Measurements from ENCODE around the gene SNRPD3. TPM values are rescaled to one million over a fixed set of nuclear protein-coding genes. Genes with fewer than 3 reads are reported as not detected.

The SNRPD3 gene
- total RNA-seq, 1 donor from 2014 or later: 78.8 TPM

DNA sequence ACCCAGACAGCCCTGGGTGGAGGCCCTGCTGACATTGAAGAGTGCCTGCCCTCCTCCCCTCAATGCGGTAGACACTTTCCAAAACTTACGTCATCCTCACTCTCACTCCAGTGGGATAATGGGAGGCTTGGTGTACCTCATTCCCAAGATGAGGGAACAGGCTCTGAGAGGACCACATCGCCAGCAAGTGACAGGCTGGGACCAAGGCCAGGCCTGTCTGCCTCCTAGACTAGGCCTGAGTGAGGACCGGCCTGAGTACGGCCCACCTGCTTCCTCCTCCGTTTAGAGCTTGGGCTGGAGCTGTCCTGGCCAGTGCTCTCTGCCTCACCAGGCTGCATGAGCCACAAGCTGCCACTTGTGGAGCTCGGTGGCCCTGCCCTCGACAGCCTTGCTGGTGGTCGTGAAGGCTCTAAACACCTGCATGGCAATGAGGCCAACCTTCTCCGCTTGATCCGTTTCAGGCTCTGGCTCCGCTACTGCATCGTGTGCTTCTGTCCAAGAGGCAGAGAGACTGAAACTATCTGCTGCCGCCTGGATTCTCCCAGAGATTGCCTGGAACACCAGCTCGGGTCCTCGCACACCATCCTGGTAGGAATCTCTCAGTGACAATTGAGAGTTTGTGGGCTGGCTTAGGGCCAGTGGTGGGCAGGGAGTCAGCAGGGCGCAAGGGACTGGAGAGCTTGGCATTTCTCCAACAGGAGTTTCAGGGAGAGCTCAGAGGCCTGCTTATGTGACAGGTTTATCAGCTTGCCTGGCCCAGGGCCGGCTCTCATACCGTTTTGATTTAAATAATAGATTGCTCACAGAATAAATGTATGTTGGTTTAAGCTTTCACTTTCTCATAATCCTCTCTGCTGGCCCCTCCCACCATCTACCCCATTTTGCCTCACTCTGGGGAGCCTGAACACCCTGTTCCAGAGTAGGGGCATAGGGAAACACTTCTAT lies 27.7 kb downstream of the SNRPD3 start:
- peaks cover 0 to 13% (median 12%) of the 10 kb centered on the region in 3 donors for H3K4me1 ChIP-seq (ENCODE audit: control insufficient read depth in 3 of 3, insufficient read depth in 3 of 3, low read length in 3 of 3)
- peaks cover 11 to 12% (median 12%) of the 10 kb centered on the region in 3 donors for H3K36me3 ChIP-seq (ENCODE audit: control insufficient read depth in 3 of 3, insufficient read depth in 3 of 3, low read length in 3 of 3)
- H3K27ac ChIP-seq (ENCODE audit: low read depth, low read length): no peak overlapping the region
- H3K9ac ChIP-seq (ENCODE audit: low read depth in 1 of 3, low read length in 3 of 3): peak overlapping the region in 1 of 3 donors; percentile 62
- H3K4me3 ChIP-seq (ENCODE audit: low read length in 3 of 3): no peak overlapping the region
- no peaks in the 10 kb centered on the region for H3K27me3 ChIP-seq (ENCODE audit: control insufficient read depth in 3 of 3, insufficient read depth in 3 of 3, low read length in 3 of 3)
- no peaks in the 10 kb centered on the region for H3K9me3 ChIP-seq (ENCODE audit: control insufficient read depth in 3 of 3, low read length in 3 of 3)

DNA sequence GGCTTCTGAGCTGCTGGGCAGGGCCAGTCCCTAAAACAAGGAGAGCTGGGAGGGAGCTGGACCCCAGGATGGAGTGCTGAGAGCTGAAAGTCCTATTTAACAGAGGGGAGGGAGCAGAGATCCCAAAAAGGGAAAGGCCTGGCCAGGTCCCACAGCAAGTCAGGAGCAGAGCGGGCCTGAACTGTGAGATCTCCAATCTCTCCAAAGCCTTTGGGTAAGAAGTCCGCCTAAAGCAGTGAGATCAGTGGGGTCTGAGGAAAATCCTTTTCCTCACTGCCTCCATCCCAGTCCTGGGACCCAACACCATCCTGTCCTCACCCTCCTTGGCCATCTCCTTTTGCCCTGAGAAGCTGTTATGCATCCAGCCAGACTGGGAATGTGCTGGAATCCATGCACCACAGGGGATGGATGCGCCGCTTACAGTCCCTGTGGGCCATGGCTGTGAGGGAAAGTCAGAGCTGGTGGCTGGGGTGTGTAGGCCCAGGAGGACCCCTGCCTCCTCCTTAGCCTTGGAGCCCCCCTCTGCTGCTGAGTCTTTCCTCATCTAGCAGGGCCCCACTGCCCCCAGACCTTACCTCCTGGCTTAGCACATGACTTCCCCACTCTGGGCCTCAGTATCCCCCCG lies 28.5 kb downstream of the SNRPD3 start:
- no peaks in the 10 kb centered on the region for H3K9me3 ChIP-seq (ENCODE audit: control insufficient read depth in 3 of 3, low read length in 3 of 3)
- peaks cover 11 to 17% (median 15%) of the 10 kb centered on the region in 3 donors for H3K36me3 ChIP-seq (ENCODE audit: control insufficient read depth in 3 of 3, insufficient read depth in 3 of 3, low read length in 3 of 3)
- no peak overlapping the region for H3K9ac ChIP-seq (ENCODE audit: low read depth in 1 of 3, low read length in 3 of 3)
- no peaks in the 10 kb centered on the region for H3K27me3 ChIP-seq (ENCODE audit: control insufficient read depth in 3 of 3, insufficient read depth in 3 of 3, low read length in 3 of 3)
- no peak overlapping the region for H3K4me3 ChIP-seq (ENCODE audit: low read length in 3 of 3)
- peaks cover 0 to 13% (median 12%) of the 10 kb centered on the region in 3 donors for H3K4me1 ChIP-seq (ENCODE audit: control insufficient read depth in 3 of 3, insufficient read depth in 3 of 3, low read length in 3 of 3)
- no peak overlapping the region for H3K27ac ChIP-seq (ENCODE audit: low read depth, low read length)

DNA sequence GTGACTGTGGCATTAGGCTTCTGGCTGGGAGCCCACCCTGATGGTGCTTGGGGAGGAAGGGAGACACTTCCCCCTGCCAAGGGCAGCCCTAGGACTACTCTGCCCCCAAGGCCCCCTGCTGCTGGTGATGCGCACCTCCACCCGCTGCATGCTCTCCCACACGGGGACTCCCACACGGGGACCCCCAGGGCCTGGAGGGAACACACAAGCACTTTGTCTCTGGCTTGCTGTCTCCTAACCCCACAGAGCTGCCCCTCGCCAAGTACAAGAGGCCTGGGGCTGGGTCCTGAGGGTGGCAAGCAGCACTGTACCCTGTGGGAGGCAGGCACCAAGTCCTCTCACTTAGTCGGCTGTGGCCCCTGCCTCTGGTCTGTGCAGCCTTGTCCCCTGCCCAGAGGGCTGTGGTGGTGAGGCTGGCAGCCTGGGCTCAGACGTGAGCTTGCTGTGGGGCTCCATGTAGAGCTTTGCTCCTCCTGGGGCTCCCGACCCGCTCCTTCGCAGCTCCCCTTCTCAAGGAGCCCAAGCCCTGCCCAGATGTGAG lies 29.1 kb downstream of the SNRPD3 start:
- no peaks in the 10 kb centered on the region for H3K27me3 ChIP-seq (ENCODE audit: control insufficient read depth in 3 of 3, insufficient read depth in 3 of 3, low read length in 3 of 3)
- no peak overlapping the region for H3K9ac ChIP-seq (ENCODE audit: low read depth in 1 of 3, low read length in 3 of 3)
- peaks cover 0 to 13% (median 12%) of the 10 kb centered on the region in 3 donors for H3K4me1 ChIP-seq (ENCODE audit: control insufficient read depth in 3 of 3, insufficient read depth in 3 of 3, low read length in 3 of 3)
- H3K9me3 ChIP-seq (ENCODE audit: control insufficient read depth in 3 of 3, low read length in 3 of 3): no peaks in the 10 kb centered on the region
- peaks cover 14 to 17% (median 15%) of the 10 kb centered on the region in 3 donors for H3K36me3 ChIP-seq (ENCODE audit: control insufficient read depth in 3 of 3, insufficient read depth in 3 of 3, low read length in 3 of 3)
- no peak overlapping the region for H3K4me3 ChIP-seq (ENCODE audit: low read length in 3 of 3)
- H3K27ac ChIP-seq (ENCODE audit: low read depth, low read length): no peak overlapping the region

DNA sequence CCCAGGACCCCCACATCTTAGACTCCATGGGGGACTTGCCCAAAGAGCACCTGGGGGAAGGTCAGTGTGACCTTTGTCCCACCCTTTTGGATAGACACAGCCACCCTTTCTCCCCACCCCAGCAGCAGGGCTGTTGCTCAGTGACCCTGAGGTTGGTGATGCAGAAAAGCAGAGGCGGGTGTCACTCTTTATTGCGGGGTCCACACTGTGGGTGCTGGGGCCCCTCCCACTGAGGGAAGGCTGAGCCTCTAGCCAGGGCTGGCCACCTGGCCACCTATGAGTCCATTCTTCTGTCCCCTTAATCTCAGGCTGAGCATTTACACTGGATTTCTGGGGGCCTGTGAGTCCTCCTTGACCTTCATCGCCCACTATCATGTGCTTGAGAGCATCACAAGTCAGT lies 29.7 kb downstream of the SNRPD3 start:
- peaks cover 14 to 17% (median 15%) of the 10 kb centered on the region in 3 donors for H3K36me3 ChIP-seq (ENCODE audit: control insufficient read depth in 3 of 3, insufficient read depth in 3 of 3, low read length in 3 of 3)
- no peaks in the 10 kb centered on the region for H3K9me3 ChIP-seq (ENCODE audit: control insufficient read depth in 3 of 3, low read length in 3 of 3)
- H3K4me3 ChIP-seq (ENCODE audit: low read length in 3 of 3): no peak overlapping the region
- peaks cover 0 to 13% (median 12%) of the 10 kb centered on the region in 3 donors for H3K4me1 ChIP-seq (ENCODE audit: control insufficient read depth in 3 of 3, insufficient read depth in 3 of 3, low read length in 3 of 3)
- no peak overlapping the region for H3K27ac ChIP-seq (ENCODE audit: low read depth, low read length)
- H3K27me3 ChIP-seq (ENCODE audit: control insufficient read depth in 3 of 3, insufficient read depth in 3 of 3, low read length in 3 of 3): no peaks in the 10 kb centered on the region
- H3K9ac ChIP-seq (ENCODE audit: low read depth in 1 of 3, low read length in 3 of 3): no peak overlapping the region

DNA sequence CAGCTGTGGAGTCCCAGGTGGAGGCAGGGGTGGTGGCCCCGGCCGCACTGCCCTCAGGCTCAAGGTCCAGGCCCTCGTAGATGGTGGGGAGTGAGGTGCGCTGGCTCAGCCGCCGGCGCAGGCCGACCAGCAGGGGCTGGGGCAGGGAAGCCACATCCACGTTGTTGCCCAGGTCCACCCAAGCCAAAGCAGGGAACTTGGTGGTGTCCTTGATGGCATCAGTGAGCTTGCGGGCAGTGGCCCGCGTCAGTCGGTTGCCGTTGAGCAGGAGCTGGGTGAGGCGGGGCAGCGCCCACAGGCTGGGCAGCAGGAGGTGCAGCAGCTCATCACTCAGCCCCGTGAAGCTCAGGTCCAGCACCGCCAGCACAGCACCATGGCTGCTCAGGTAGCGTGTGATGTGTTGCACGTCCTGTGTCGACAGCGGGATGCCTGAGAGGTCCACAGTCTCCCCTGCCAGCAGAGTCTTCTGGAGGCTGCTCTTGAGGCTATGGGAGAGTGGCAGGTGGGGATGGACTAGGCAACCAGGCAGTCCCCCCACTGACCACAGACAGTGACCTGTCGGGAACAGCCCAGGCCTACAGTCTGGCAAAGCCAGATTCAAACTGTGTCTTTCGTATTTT lies 30.2 kb downstream of the SNRPD3 start:
- no peak overlapping the region for H3K4me3 ChIP-seq (ENCODE audit: low read length in 3 of 3)
- no peaks in the 10 kb centered on the region for H3K27me3 ChIP-seq (ENCODE audit: control insufficient read depth in 3 of 3, insufficient read depth in 3 of 3, low read length in 3 of 3)
- H3K9me3 ChIP-seq (ENCODE audit: control insufficient read depth in 3 of 3, low read length in 3 of 3): no peaks in the 10 kb centered on the region
- peaks cover 0 to 13% (median 12%) of the 10 kb centered on the region in 3 donors for H3K4me1 ChIP-seq (ENCODE audit: control insufficient read depth in 3 of 3, insufficient read depth in 3 of 3, low read length in 3 of 3)
- H3K9ac ChIP-seq (ENCODE audit: low read depth in 1 of 3, low read length in 3 of 3): no peak overlapping the region
- H3K36me3 ChIP-seq (ENCODE audit: control insufficient read depth in 3 of 3, insufficient read depth in 3 of 3, low read length in 3 of 3): peaks cover 14 to 17% (median 15%) of the 10 kb centered on the region in 3 donors
- H3K27ac ChIP-seq (ENCODE audit: low read depth, low read length): no peak overlapping the region

DNA sequence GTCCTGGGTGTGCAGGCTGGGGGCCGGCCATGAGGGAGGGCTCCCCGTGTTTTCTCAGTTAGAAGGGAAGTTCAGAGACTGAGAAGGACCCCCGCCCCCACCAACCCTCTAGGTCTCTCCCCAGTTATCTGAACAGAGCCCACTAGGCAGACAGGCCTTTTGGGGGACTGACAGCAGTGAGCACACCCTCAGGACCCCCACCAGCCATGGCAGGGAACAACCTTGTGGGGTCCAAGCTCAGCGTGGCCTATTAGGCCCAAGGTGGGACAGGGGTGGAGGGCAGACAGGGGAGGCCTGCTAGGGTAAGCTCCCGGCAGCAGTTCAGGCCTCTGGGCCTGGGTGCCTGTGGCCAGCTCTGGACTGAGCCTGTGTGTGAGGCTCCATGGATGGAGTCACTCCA lies 31.5 kb downstream of the SNRPD3 start:
- no peak overlapping the region for H3K9ac ChIP-seq (ENCODE audit: low read depth in 1 of 3, low read length in 3 of 3)
- peaks cover 14 to 17% (median 15%) of the 10 kb centered on the region in 3 donors for H3K36me3 ChIP-seq (ENCODE audit: control insufficient read depth in 3 of 3, insufficient read depth in 3 of 3, low read length in 3 of 3)
- H3K27me3 ChIP-seq (ENCODE audit: control insufficient read depth in 3 of 3, insufficient read depth in 3 of 3, low read length in 3 of 3): no peaks in the 10 kb centered on the region
- H3K4me1 ChIP-seq (ENCODE audit: control insufficient read depth in 3 of 3, insufficient read depth in 3 of 3, low read length in 3 of 3): peaks cover 4 to 14% (median 13%) of the 10 kb centered on the region in 3 donors
- no peak overlapping the region for H3K27ac ChIP-seq (ENCODE audit: low read depth, low read length)
- H3K9me3 ChIP-seq (ENCODE audit: control insufficient read depth in 3 of 3, low read length in 3 of 3): no peaks in the 10 kb centered on the region
- H3K4me3 ChIP-seq (ENCODE audit: low read length in 3 of 3): no peak overlapping the region

DNA sequence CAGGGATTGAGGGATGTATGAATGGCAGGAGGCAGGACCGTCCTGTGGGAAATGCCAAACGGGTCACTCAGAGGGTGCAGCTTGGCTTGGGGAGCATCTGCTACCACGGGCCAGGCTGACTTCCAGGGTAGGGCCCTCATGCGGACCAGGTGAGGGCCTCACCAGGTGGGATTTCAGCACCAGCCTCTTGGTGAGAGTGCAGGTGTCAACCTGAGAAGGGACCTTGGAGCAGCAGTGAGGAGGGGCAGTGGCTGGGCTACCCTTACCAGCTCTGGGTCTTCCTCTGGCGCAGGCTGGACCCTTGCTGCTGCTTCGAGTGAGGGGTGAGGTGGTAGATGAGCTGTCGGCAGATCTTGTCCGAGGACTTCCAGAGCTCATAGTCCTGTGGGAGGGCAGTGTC lies 32.1 kb downstream of the SNRPD3 start:
- no peak overlapping the region for H3K4me3 ChIP-seq (ENCODE audit: low read length in 3 of 3)
- H3K9me3 ChIP-seq (ENCODE audit: control insufficient read depth in 3 of 3, low read length in 3 of 3): no peaks in the 10 kb centered on the region
- peaks cover 4 to 17% (median 11%) of the 10 kb centered on the region in 3 donors for H3K4me1 ChIP-seq (ENCODE audit: control insufficient read depth in 3 of 3, insufficient read depth in 3 of 3, low read length in 3 of 3)
- H3K27me3 ChIP-seq (ENCODE audit: control insufficient read depth in 3 of 3, insufficient read depth in 3 of 3, low read length in 3 of 3): no peaks in the 10 kb centered on the region
- no peak overlapping the region for H3K27ac ChIP-seq (ENCODE audit: low read depth, low read length)
- no peak overlapping the region for H3K9ac ChIP-seq (ENCODE audit: low read depth in 1 of 3, low read length in 3 of 3)
- H3K36me3 ChIP-seq (ENCODE audit: control insufficient read depth in 3 of 3, insufficient read depth in 3 of 3, low read length in 3 of 3): peaks cover 14 to 17% (median 15%) of the 10 kb centered on the region in 3 donors

DNA sequence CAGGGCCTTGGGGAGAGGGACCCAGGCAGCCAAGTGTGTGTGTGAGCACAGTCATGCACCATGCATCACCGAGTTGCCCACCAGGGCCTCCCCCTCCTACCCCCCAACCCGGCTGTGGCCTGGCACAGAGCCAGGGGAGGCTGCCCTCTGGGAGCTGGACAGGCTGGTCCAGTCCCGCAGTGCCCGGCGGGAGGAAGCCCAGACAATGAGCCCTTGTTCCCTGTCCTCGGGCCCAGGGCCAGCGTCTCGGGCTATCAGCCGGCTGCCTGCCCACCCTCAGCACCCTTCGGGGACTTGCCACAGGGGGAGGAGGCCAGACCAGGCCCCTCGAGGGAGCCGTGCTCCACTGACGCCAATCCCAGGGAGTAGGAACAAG lies 32.6 kb downstream of the SNRPD3 start:
- no peaks in the 10 kb centered on the region for H3K9me3 ChIP-seq (ENCODE audit: control insufficient read depth in 3 of 3, low read length in 3 of 3)
- H3K27ac ChIP-seq (ENCODE audit: low read depth, low read length): no peak overlapping the region
- H3K9ac ChIP-seq (ENCODE audit: low read depth in 1 of 3, low read length in 3 of 3): no peak overlapping the region
- peaks cover 4 to 14% (median 11%) of the 10 kb centered on the region in 3 donors for H3K4me1 ChIP-seq (ENCODE audit: control insufficient read depth in 3 of 3, insufficient read depth in 3 of 3, low read length in 3 of 3)
- no peaks in the 10 kb centered on the region for H3K27me3 ChIP-seq (ENCODE audit: control insufficient read depth in 3 of 3, insufficient read depth in 3 of 3, low read length in 3 of 3)
- peaks cover 14 to 17% (median 15%) of the 10 kb centered on the region in 3 donors for H3K36me3 ChIP-seq (ENCODE audit: control insufficient read depth in 3 of 3, insufficient read depth in 3 of 3, low read length in 3 of 3)
- H3K4me3 ChIP-seq (ENCODE audit: low read length in 3 of 3): no peak overlapping the region

DNA sequence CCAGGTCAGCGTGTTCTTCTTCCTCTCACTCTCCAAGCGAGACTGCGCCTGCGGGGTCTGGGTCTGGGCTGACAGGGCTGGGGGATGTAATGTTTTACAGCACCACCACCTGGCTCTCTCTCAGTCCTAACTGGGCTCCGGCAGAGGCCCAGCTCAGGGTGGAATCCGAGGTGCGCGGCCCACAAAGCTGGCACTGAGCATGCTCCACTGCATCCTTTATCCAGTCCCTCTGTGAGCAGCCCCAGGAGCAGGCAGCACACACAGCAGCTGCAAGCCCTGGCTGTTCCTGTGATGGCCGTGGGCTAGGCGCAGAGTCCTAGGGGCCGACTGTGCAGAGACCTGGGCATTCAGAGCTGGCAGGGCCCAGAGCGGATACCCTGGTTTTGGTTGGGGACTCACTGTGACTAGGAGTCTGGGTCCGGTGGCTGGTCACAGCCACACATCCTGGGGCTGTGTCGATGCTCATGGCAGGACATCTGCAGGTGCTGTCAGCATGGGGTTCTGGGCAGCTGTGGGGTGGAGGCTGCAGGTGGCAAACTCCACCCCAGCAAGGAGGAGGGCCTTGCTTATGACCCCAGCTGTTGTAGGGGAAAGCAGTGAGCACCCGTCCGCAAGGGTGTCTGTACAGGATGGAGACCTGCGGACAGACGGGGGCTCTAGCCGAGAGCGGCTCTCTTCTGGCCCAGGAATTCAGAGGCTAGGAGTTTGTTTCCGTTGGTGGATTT lies 33.1 kb downstream of the SNRPD3 start:
- Histone ChIP-seq H3K9me3 (ENCODE audit: control insufficient read depth in 3 of 3, low read length in 3 of 3) (no peaks in the 10 kb centered on the region), H3K36me3 (ENCODE audit: control insufficient read depth in 3 of 3, insufficient read depth in 3 of 3, low read length in 3 of 3) (peaks cover 14 to 17% (median 15%) of the 10 kb centered on the region in 3 donors), H3K4me3 (ENCODE audit: low read length in 3 of 3) (no peak overlapping the region), H3K27ac (ENCODE audit: low read depth, low read length) (no peak overlapping the region), H3K27me3 (ENCODE audit: control insufficient read depth in 3 of 3, insufficient read depth in 3 of 3, low read length in 3 of 3) (no peaks in the 10 kb centered on the region), H3K4me1 (ENCODE audit: control insufficient read depth in 3 of 3, insufficient read depth in 3 of 3, low read length in 3 of 3) (peaks cover 4 to 9% (median 7%) of the 10 kb centered on the region in 3 donors), H3K9ac (ENCODE audit: low read depth in 1 of 3, low read length in 3 of 3) (no peak overlapping the region)
